Astrocyte (in vitro differentiated cells and primary cell): ENCODE measurements around the gene CRYM. TPM values are rescaled to one million over a fixed set of nuclear protein-coding genes. Genes with fewer than 3 reads are reported as not detected.

ENCODE experiments used
- DNase-seq: peaks from one replicate; pipeline ENCODE4 v3.0.0-alpha.2; 2010; ENCODE audit warnings: low read depth
- FAIRE-seq: peaks from 2 replicates; lab custom pipeline; 2011; peaks lifted over from hg19 to GRCh38; lab: Jason Lieb, UNC
- H2AFZ ChIP-seq: 2 replicates; pipeline ENCODE4 v1.6.0; 2012; ENCODE audit warnings: low read depth, low read length, inconsistent platforms
- H3K27ac ChIP-seq: 2 replicates; pipeline ENCODE4 v1.5.1; 2011; ENCODE audit warnings: low read depth, low read length, inconsistent platforms
- H3K27me3 ChIP-seq: 2 replicates; pipeline ENCODE4 v1.6.0; 2011; ENCODE audit warnings: low read length, inconsistent platforms; ENCODE audit not compliant: insufficient read depth
- H3K36me3 ChIP-seq: 2 replicates; pipeline ENCODE4 v1.5.1; 2011; ENCODE audit warnings: low read length, inconsistent platforms; ENCODE audit not compliant: insufficient read depth
- H3K4me1 ChIP-seq: 2 replicates; pipeline ENCODE4 v1.5.1; 2011; ENCODE audit warnings: low read length, inconsistent platforms; ENCODE audit not compliant: insufficient read depth
- H3K4me2 ChIP-seq: 2 replicates; pipeline ENCODE4 v1.6.0; 2012; ENCODE audit warnings: low read length, inconsistent platforms
- H3K4me3 ChIP-seq: 2 replicates; pipeline ENCODE4 v1.5.1; 2011; ENCODE audit warnings: low read depth, mild to moderate bottlenecking, low read length, inconsistent platforms; ENCODE audit not compliant: insufficient read depth
- H3K79me2 ChIP-seq: 2 replicates; pipeline ENCODE4 v1.6.0; 2012; ENCODE audit warnings: mild to moderate bottlenecking, low read length, inconsistent platforms; ENCODE audit not compliant: insufficient read depth
- H3K9ac ChIP-seq: 2 replicates; pipeline ENCODE4 v1.6.0; 2012; ENCODE audit warnings: mild to moderate bottlenecking, low read length, inconsistent platforms
- H3K9me3 ChIP-seq: 2 replicates; pipeline ENCODE4 v1.5.1; 2012; ENCODE audit warnings: low read depth, mild to moderate bottlenecking, low read length, inconsistent platforms; ENCODE audit not compliant: insufficient read depth
- H4K20me1 ChIP-seq: 2 replicates; pipeline ENCODE4 v1.6.0; 2012; ENCODE audit warnings: low read length, inconsistent platforms; ENCODE audit not compliant: insufficient read depth
- H3K27ac Mint-ChIP-seq: one replicate; pipeline ENCODE4 v1.8.0; 2021; ENCODE audit warnings: mild to moderate bottlenecking, mixed read lengths; ENCODE audit not compliant: unreplicated experiment
- H3K27me3 Mint-ChIP-seq: one replicate; pipeline ENCODE4 v1.8.0; 2021; ENCODE audit warnings: low read depth, mixed read lengths; ENCODE audit not compliant: unreplicated experiment
- H3K36me3 Mint-ChIP-seq: one replicate; pipeline ENCODE4 v1.8.0; 2021; ENCODE audit warnings: low read depth, mixed read lengths; ENCODE audit not compliant: unreplicated experiment
- H3K4me1 Mint-ChIP-seq: one replicate; pipeline ENCODE4 v1.8.0; 2021; ENCODE audit warnings: low read depth, mixed read lengths; ENCODE audit not compliant: unreplicated experiment
- H3K4me3 Mint-ChIP-seq: one replicate; pipeline ENCODE4 v1.8.0; 2021; ENCODE audit warnings: mild to moderate bottlenecking, moderate library complexity, mixed read lengths; ENCODE audit not compliant: unreplicated experiment
- H3K9me3 Mint-ChIP-seq: one replicate; pipeline ENCODE4 v1.8.0; 2021; ENCODE audit warnings: mild to moderate bottlenecking, mixed read lengths; ENCODE audit not compliant: unreplicated experiment
- EZH2 ChIP-seq: IDR thresholded peaks from 2 replicates; pipeline ENCODE4 v1.6.1; 2012; ENCODE audit warnings: mild to moderate bottlenecking, low read length, inconsistent platforms; ENCODE audit not compliant: insufficient read depth
- total RNA-seq: library from RNA; stranded (reverse); gene quantifications from 2 replicates; pipeline ENCODE4 v1.2.1, GENCODE V29; 2021
- TF ChIP-seq, protein P1 (sequence below): IDR thresholded peaks from 2 replicates; pipeline ENCODE4 v1.5.1; 2011; ENCODE audit warnings: low read depth, mild to moderate bottlenecking, inconsistent platforms, low read length, moderate library complexity; ENCODE audit not compliant: insufficient read depth

The CRYM gene
- total RNA-seq, 1 donor from 2014 or later: 0.50 TPM

DNA sequence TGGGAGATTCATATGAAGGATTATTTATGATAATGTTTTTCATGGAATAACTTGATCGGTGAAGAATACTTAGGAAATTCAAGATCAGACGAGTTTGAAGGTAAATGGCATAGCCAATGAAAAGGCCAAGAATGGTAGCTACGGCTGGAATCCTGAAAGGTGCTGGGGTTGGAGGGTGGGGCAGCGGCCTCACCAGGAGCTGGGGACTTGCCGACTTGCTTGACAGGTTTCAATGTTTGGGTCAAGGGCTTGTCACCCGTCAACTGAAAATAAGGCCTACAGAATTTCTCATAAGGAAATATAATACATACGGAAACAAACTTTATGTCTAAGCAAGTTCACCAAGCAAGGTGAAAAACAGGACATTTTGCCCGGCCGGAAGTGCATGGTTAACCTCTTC is 9.9 kb downstream of the CRYM start:
- no peak overlapping the region for H3K9ac ChIP-seq
- H3K79me2 ChIP-seq: no peaks in the 10 kb centered on the region
- no peak overlapping the region for H3K4me2 ChIP-seq
- H3K4me1 ChIP-seq: peaks cover 4% of the 10 kb centered on the region
- no peak overlapping the region for H3K4me3 Mint-ChIP-seq
- FAIRE-seq: no peak
- H4K20me1 ChIP-seq: no peaks in the 10 kb centered on the region
- no peak overlapping the region for H3K27ac Mint-ChIP-seq
- no peak overlapping the region for H2AFZ ChIP-seq
- H3K27me3 ChIP-seq: peaks cover 4% of the 10 kb centered on the region
- H3K36me3 Mint-ChIP-seq: no peaks in the 10 kb centered on the region
- H3K36me3 ChIP-seq: no peaks in the 10 kb centered on the region
- no peaks in the 10 kb centered on the region for H3K4me1 Mint-ChIP-seq
- H3K9me3 ChIP-seq: no peaks in the 10 kb centered on the region
- H3K27ac ChIP-seq: no peak overlapping the region
- H3K27me3 Mint-ChIP-seq: peaks cover 10% of the 10 kb centered on the region
- peaks cover 3% of the 10 kb centered on the region for H3K9me3 Mint-ChIP-seq
- H3K4me3 ChIP-seq: no peak overlapping the region
- DNase-seq: no peak
- TF ChIP-seq EZH2: no peak
- TF ChIP-seq, protein P1, sequence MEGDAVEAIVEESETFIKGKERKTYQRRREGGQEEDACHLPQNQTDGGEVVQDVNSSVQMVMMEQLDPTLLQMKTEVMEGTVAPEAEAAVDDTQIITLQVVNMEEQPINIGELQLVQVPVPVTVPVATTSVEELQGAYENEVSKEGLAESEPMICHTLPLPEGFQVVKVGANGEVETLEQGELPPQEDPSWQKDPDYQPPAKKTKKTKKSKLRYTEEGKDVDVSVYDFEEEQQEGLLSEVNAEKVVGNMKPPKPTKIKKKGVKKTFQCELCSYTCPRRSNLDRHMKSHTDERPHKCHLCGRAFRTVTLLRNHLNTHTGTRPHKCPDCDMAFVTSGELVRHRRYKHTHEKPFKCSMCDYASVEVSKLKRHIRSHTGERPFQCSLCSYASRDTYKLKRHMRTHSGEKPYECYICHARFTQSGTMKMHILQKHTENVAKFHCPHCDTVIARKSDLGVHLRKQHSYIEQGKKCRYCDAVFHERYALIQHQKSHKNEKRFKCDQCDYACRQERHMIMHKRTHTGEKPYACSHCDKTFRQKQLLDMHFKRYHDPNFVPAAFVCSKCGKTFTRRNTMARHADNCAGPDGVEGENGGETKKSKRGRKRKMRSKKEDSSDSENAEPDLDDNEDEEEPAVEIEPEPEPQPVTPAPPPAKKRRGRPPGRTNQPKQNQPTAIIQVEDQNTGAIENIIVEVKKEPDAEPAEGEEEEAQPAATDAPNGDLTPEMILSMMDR: no peak

DNA sequence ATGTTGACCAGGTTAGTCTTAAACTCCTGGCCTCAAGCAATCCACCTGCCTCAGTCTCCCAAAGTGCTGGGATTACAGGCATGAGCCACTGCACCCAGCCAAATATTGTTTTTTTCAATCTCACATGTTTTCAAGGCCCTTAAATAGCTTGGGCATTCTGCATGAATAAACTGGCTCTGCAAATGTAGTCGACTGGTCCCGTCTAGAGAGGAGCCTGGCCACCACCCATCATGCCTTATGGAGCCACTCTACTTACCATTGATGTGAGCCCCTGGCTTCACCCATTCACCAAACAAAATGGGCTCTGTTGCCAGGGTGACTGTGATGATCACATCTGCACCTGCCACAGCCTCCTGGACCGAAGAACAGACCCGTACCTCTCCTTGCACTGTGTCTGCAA is 10.8 kb downstream of the CRYM start:
- H3K27ac ChIP-seq: no peak overlapping the region
- H3K4me1 ChIP-seq: peaks cover 4% of the 10 kb centered on the region
- Mint-ChIP-seq H3K9me3 (peaks cover 3% of the 10 kb centered on the region), H3K36me3 (no peaks in the 10 kb centered on the region), H3K27me3 (peaks cover 10% of the 10 kb centered on the region), H3K27ac (no peak overlapping the region), H3K4me1 (no peaks in the 10 kb centered on the region), H3K4me3 (no peak overlapping the region)
- no peaks in the 10 kb centered on the region for H4K20me1 ChIP-seq
- H2AFZ ChIP-seq: no peak overlapping the region
- H3K4me3 ChIP-seq: no peak overlapping the region
- no peaks in the 10 kb centered on the region for H3K36me3 ChIP-seq
- TF ChIP-seq, protein P1: no peak
- no peak for TF ChIP-seq EZH2
- no peak overlapping the region for H3K4me2 ChIP-seq
- H3K79me2 ChIP-seq: no peaks in the 10 kb centered on the region
- DNase-seq: no peak
- FAIRE-seq: no peak
- no peaks in the 10 kb centered on the region for H3K9me3 ChIP-seq
- H3K27me3 ChIP-seq: peaks cover 2% of the 10 kb centered on the region
- H3K9ac ChIP-seq: no peak overlapping the region

DNA sequence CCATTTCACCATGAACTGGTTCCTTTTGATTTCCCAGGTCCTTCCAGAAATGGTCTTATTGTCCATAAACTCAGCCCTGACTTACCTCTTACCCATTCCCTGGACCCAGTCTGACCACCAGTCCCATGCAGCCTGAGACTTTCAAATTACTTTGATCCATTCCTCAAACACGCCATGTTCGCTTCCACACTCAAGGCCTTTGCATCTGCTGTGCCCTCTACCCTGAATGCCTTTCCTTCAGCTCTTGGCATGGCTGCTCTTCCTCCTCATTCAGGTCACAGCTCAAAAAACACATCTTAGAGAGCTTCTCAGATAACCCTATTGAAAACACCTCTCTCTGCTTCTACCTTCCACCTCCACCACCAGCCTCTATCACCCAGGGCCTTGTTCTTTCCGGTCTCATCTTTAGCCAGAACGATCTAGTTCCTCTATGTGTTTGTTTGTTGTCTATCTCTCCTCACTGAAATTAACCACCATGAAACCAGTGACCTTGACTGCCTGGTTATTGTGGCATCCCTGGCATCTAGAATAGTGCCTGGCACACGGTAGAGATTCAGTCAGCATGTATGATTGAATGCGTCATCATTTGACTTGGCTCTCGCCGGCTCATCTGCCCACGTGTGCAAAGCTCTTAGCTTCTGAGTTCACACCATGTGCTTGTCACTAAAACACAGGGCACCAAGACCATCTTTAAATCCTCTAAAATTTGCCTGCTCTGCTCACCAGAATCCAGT is 12.8 kb downstream of the CRYM start:
- H3K4me2 ChIP-seq: no peak overlapping the region
- Mint-ChIP-seq H3K4me3 (no peak overlapping the region), H3K9me3 (peaks cover 3% of the 10 kb centered on the region), H3K4me1 (peaks cover 6% of the 10 kb centered on the region), H3K36me3 (no peaks in the 10 kb centered on the region), H3K27ac (no peak overlapping the region), H3K27me3 (peaks cover 7% of the 10 kb centered on the region)
- no peak for DNase-seq
- H3K9ac ChIP-seq: no peak overlapping the region
- FAIRE-seq: no peak
- no peak overlapping the region for H3K4me3 ChIP-seq
- no peak for TF ChIP-seq EZH2
- TF ChIP-seq, protein P1: no peak
- H3K4me1 ChIP-seq: peaks cover 8% of the 10 kb centered on the region
- H3K27ac ChIP-seq: no peak overlapping the region
- no peaks in the 10 kb centered on the region for H3K9me3 ChIP-seq
- H2AFZ ChIP-seq: no peak overlapping the region
- no peaks in the 10 kb centered on the region for H3K79me2 ChIP-seq
- peaks cover 2% of the 10 kb centered on the region for H3K27me3 ChIP-seq
- H4K20me1 ChIP-seq: no peaks in the 10 kb centered on the region
- no peaks in the 10 kb centered on the region for H3K36me3 ChIP-seq
